Uterus (tissue), 4 donors: Measurements from ENCODE around the gene CDYL2. TPM values are rescaled to one million over a fixed set of nuclear protein-coding genes. Genes with fewer than 3 reads are reported as not detected.

Experiments used
- DNase-seq, 2 donors: peaks; one replicate each; pipeline ENCODE4 v3.0.0-alpha.2; 2019 to 2020
- H3K27ac ChIP-seq, 2 donors: fragments of 200-600 bp; sonication (generic); 1 replicate in 1 of 2; 2 replicates in 1 of 2; pipeline ENCODE4 v1.5.1; 2016 to 2018
- H3K27me3 ChIP-seq, 2 donors: fragments of 200-600 bp; sonication (generic); one replicate each; pipeline ENCODE4 v1.5.1; 2018 to 2019; ENCODE audit warnings: control low read depth in 1 of 2
- H3K36me3 ChIP-seq, 2 donors: fragments of 200-600 bp; sonication (generic); one replicate each; pipeline ENCODE4 v1.5.1; 2019; ENCODE audit warnings: control low read depth in 1 of 2
- H3K4me1 ChIP-seq, 2 donors: fragments of 200-600 bp; sonication (generic); one replicate each; pipeline ENCODE4 v1.5.1; 2018 to 2019; ENCODE audit warnings: control low read depth in 1 of 2
- H3K4me3 ChIP-seq, 2 donors: fragments of 200-600 bp; sonication (generic); 1 replicate in 1 of 2; 2 replicates in 1 of 2; pipeline ENCODE4 v1.5.1; 2018 to 2019; ENCODE audit warnings: mild to moderate bottlenecking in 1 of 2
- H3K9me3 ChIP-seq, 2 donors: fragments of 200-600 bp; sonication (generic); one replicate each; pipeline ENCODE4 v1.5.1; 2019; ENCODE audit warnings: control low read depth in 1 of 2
- POLR2A ChIP-seq, 2 donors: fragments of 450-650 bp; IDR thresholded peaks; one replicate each; pipeline ENCODE4 v1.6.1; 2016; ENCODE audit warnings: antibody characterized with exemption in 2 of 2, mild to moderate bottlenecking in 1 of 2, moderate library complexity in 1 of 2
- intact Hi-C: fragments of 100-400 bp; cut with DNase I; formaldehyde crosslinking; loops from one replicate; pipeline ENCODE4 v1.15.1; 2023; ENCODE audit warnings: low total_unique reads
- total RNA-seq, 4 donors: library from RNA; depleted of rRNA in 3 of 4; stranded (reverse); fragments of >200 nt in 3 of 4; gene quantifications; one replicate each; pipeline versions ENCODE4 v1.1.0 to v1.2.4, GENCODE V29; 2014 to 2023
- TF ChIP-seq, protein P1 (sequence below), 4 experiments: fragments of 200-600 bp in 2 of 4; fragments of 450-650 bp in 2 of 4; sonication (generic) in 2 of 4; IDR thresholded peaks; one replicate each; pipeline ENCODE4 v1.5.1; 2016 to 2019; ENCODE audit warnings: antibody characterized with exemption in 4 of 4, mild to moderate bottlenecking in 2 of 4, moderate library complexity in 1 of 4
- donor health status: DM: yes; HTN: yes; CAD: no.

Gene CDYL2
- total RNA-seq, 4 donors from 2014 or later: 2.3 to 9.1 (median 5.1) TPM

DNA sequence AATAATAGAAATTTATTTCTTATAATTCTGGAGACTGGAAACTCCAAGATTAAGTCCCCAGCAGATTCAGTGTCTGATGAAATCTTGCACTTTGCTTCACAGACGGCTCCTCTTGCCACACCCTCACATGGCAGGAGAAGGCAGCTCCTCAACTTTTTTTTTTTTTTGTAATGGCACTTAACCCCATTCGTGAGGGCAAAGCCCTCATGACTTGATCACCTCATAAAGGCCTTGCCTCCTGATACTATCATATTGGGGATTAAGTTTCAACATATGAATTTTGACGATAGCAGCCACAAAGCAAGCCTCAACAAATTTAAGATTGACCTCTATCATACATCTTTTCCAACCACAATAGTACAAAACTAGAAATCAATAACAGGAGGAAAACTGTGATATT, 42.3 kb upstream of the CDYL2 start:
- Histone ChIP-seq H3K36me3 (no peaks in the 10 kb centered on the region), H3K4me1 (no peaks in the 10 kb centered on the region), H3K9me3 (peaks cover 0 to 8% of the 10 kb centered on the region in 2 donors), H3K27ac (no peak overlapping the region), H3K27me3 (no peaks in the 10 kb centered on the region), H3K4me3 (no peak overlapping the region)
- no peak for DNase-seq
- TF ChIP-seq, protein P1, sequence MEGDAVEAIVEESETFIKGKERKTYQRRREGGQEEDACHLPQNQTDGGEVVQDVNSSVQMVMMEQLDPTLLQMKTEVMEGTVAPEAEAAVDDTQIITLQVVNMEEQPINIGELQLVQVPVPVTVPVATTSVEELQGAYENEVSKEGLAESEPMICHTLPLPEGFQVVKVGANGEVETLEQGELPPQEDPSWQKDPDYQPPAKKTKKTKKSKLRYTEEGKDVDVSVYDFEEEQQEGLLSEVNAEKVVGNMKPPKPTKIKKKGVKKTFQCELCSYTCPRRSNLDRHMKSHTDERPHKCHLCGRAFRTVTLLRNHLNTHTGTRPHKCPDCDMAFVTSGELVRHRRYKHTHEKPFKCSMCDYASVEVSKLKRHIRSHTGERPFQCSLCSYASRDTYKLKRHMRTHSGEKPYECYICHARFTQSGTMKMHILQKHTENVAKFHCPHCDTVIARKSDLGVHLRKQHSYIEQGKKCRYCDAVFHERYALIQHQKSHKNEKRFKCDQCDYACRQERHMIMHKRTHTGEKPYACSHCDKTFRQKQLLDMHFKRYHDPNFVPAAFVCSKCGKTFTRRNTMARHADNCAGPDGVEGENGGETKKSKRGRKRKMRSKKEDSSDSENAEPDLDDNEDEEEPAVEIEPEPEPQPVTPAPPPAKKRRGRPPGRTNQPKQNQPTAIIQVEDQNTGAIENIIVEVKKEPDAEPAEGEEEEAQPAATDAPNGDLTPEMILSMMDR (IDR thresholded peaks at IDR 0.05): no peak
- TF ChIP-seq POLR2A (IDR thresholded peaks at IDR 0.05): no peak
- intact Hi-C loops: no loop called here

DNA sequence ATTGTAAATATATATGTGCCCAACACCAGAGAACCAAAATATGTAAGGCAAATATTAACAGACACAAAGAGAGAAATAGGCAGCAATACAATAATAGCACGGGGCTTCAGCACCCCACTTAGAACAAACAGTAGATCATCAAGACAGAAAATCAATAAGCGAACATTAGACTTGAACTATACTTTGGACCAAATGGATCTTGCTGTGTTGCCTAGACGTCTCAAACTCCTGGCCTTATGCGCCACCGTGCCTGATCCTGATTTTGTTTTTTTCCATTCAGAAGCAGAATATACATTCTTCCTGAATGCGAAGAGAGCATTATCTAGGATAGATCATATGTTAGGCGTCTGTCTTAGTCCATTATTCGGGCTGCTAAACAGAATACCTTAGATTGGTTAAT, 41.9 kb upstream of the CDYL2 start:
- intact Hi-C loops: no loop called here
- Histone ChIP-seq H3K36me3 (no peaks in the 10 kb centered on the region), H3K27ac (no peak overlapping the region), H3K4me1 (no peaks in the 10 kb centered on the region), H3K4me3 (no peak overlapping the region), H3K9me3 (peaks cover 0 to 8% of the 10 kb centered on the region in 2 donors), H3K27me3 (no peaks in the 10 kb centered on the region)
- DNase-seq: no peak
- TF ChIP-seq POLR2A (IDR thresholded peaks at IDR 0.05): no peak
- TF ChIP-seq, protein P1 (IDR thresholded peaks at IDR 0.05): no peak

DNA sequence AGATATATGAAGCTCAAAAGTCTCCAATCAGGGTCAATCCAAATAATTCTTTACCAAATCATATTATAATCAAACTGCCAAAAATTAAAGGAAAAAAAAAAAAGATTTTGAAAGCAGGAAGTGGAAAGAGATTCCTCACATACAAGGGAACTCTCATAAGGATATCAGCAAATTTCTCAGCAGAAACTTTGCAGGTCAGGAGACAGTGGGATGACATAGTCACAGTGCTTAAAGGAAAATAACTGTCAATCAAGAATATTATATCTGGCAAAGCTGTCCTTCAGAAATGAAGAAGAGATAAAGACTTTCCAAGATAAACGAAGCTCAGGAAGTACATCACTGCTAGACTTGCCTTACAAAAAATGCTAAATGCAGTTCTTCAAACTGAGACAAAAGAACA, 40.0 kb upstream of the CDYL2 start:
- intact Hi-C loops: no loop called here
- H3K27ac ChIP-seq: no peak overlapping the region
- H3K27me3 ChIP-seq: no peaks in the 10 kb centered on the region
- H3K4me1 ChIP-seq: no peaks in the 10 kb centered on the region
- no peaks in the 10 kb centered on the region for H3K36me3 ChIP-seq
- TF ChIP-seq POLR2A (IDR thresholded peaks at IDR 0.05): no peak
- TF ChIP-seq, protein P1 (IDR thresholded peaks at IDR 0.05): no peak
- DNase-seq: no peak
- H3K9me3 ChIP-seq: peaks cover 0 to 8% of the 10 kb centered on the region in 2 donors
- no peak overlapping the region for H3K4me3 ChIP-seq

DNA sequence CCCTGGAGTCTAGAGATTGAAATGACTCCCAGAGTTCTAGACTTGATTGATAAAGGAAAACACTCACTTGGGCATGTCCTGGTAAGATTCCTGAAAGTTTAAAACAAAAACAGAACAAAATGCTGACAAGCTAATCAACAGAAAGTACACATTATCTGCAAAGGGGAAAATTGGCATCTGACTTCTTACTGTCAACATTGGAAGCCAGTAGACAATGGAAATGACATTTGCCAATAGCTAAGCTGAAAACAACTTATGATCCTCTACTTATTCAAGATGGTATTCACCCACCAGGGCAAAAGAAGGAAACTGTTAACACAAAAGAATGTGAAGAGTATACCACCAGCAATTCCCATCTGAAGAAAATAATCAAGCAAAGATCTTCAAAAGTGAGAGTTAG, 36.8 kb upstream of the CDYL2 start:
- intact Hi-C loops: no loop called here
- Histone ChIP-seq H3K4me1 (no peaks in the 10 kb centered on the region), H3K36me3 (no peaks in the 10 kb centered on the region), H3K9me3 (peaks cover 0 to 8% of the 10 kb centered on the region in 2 donors), H3K27ac (no peak overlapping the region), H3K4me3 (no peak overlapping the region), H3K27me3 (no peaks in the 10 kb centered on the region)
- TF ChIP-seq, protein P1 (IDR thresholded peaks at IDR 0.05): no peak
- TF ChIP-seq POLR2A (IDR thresholded peaks at IDR 0.05): no peak
- DNase-seq: no peak

DNA sequence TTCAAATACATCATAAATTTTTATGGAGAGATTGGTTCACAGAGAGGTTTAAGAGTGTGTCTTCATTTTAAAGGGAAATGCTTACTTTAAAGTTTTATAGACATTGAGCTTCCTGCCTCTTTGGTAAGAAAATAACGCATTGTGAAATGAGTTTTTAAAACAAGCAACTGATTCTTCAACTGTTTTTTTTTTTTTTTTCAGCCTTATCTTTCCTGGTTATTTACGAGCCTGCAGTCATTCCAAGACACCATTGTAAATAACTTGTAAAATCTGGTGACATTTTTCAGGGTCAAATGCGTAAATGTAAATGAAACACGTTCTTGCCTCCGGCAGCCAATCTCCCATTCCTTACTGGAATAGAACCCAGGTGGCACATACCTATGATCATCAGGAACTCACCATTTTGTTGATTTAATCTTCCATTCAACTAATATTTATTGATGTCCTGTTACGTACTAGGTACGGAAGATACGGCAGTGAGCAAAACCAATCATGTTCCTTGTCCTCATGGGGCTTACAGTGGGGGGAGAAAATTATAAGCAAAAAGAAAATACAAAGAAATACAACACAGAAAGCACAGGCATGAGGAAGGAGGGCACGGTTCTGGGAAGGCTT, 33.2 kb upstream of the CDYL2 start:
- intact Hi-C loops: no loop called here
- Histone ChIP-seq H3K4me1 (no peaks in the 10 kb centered on the region), H3K27ac (no peak overlapping the region), H3K9me3 (no peaks in the 10 kb centered on the region), H3K36me3 (no peaks in the 10 kb centered on the region), H3K4me3 (no peak overlapping the region), H3K27me3 (no peaks in the 10 kb centered on the region)
- no peak for DNase-seq
- TF ChIP-seq, protein P1 (IDR thresholded peaks at IDR 0.05): no peak
- TF ChIP-seq POLR2A (IDR thresholded peaks at IDR 0.05): no peak
